ENCODE data around the gene ERAP2. TPM values are rescaled to one million over a fixed set of nuclear protein-coding genes. Genes with fewer than 3 reads are reported as not detected.
A peak's percentile ranks its signal among the peaks of the same experiment; 100 is the strongest.
"Not testable (repeated sequence)": the region's sequence is repeated elsewhere in the genome, so short reads cannot be mapped to it uniquely, and the experiment has no call there.

Gene ERAP2
- 6.1 TPM for total RNA-seq

DNA sequence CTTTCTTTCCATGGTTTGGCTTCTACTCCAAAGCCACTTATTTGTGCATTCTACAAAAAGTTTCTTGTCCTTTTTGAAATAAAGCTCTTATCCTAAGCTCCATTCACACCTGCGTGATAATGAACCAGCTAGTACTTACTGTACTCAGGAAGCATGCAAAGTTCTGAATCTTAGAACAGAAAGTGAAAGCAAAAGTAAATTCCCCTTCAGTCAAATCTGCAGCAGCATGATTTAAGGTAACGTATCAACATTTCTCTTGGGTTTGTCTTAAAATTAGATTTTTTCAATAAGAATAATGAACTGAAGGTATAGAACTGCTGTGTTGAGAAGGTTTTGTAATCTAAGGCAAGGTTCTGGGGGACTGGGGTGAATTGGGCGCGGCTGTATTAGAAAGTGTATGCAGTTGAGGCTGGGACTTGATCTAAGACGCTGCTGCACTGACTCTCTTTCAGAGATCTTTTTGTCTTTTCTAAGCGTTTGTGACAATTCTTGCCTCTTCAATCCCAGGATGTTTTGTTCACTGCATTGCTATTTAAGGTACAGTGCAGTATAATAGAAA, at the start of gene ERAP2:
Gene ERAP2 (plus strand): TSS at position 209 of the 559 bp plus-strand sequence. CDS start 3,186 bp downstream, outside the sequence.
- DNase-seq (ENCODE audit: low spot score in 2 of 2) (peak in 1 of 2 donors; percentile 24), FAIRE-seq (no peak)

DNA sequence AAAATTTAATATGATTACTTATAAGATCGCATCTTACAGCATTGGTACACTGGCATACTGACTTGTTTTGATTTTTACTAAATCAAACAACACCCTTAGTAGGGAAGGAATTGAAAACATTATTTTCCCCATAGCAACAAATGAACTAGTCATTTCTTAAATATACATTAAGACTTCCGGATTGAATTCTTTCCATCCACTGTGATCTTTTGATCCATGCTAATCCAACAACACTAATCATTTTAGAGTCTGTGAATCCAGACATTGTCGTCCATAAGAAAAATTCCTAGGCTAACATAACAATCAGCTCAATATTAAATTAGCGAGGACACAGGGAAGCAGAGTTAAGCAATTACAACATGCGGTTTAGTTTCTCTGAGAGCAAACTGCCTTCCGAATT, 47.0 kb upstream of the ERAP2 start:
- FAIRE-seq, result no peak

DNA sequence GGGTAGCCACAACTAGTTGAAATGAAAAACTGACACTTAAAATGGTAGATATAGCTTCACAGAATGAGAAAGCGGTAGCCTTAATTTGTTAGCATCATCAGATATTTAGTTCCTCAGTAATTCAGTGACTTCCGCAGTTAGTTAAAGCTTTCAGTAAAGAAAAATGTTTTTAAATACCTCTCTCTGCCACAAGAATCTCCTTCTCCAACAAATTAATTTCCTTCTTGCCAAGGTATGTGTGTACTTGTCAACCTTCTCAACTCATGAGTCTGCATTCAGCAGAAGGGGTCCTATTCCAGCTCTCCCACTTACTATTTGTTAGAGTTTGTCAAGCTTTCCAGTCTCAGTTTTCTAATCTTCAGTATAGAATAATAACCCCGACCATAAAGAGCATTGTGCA, 42.3 kb upstream of the ERAP2 start:
- FAIRE-seq (no peak), DNase-seq (ENCODE audit: low spot score in 2 of 2) (no peak)

More for the DNA sequence above, 47.0 kb upstream of the ERAP2 start:
- DNase-seq (ENCODE audit: low spot score in 2 of 2), result no peak

DNA sequence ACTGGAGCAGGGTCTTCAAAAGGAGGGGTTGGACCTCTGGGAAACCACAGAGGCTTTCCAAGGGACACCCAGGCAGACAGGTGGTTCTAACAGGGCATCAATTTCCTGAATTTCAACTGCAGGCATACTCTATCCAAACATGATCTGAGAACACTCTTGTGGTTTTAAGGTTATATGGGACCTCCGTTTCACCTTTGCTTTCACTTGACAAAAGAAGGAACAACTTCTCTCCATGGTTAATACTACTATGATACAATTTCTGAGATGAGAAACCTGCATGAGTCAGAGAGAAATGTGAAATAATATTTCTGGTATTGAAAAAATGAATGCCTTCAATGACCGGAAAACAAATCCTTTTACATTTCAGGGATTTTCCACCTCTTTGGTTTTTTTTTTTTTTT, 40.5 kb upstream of the ERAP2 start:
- no peak for FAIRE-seq
- DNase-seq (ENCODE audit: low spot score in 2 of 2), result no peak

DNA sequence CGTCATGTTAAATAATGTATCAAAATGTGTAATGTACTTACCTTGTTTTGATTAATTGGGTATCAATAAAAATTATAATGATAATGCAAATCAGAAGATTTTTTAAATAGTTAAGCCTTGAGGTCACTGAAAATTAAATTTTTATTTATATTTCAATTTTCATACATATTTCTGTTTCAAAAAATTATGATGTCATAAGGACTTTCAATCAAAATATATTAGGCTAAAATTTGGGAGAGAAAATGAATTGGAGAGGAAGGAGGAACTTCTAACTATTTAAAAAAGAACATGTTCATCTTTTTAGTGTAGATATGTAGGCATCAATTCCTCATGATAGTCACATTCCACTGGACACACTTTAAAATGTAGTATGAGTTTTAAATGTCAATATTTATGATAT, 39.5 kb upstream of the ERAP2 start:
- peak; percentile 85 for FAIRE-seq

GRCh38 chr5:96837303-96837702, 39.0 kb upstream of the ERAP2 start:
- DNase-seq (ENCODE audit: low spot score in 2 of 2) (no peak), FAIRE-seq (no peak)

More for the DNA sequence above, 39.5 kb upstream of the ERAP2 start:
- DNase-seq (ENCODE audit: low spot score in 2 of 2), result no peak

DNA sequence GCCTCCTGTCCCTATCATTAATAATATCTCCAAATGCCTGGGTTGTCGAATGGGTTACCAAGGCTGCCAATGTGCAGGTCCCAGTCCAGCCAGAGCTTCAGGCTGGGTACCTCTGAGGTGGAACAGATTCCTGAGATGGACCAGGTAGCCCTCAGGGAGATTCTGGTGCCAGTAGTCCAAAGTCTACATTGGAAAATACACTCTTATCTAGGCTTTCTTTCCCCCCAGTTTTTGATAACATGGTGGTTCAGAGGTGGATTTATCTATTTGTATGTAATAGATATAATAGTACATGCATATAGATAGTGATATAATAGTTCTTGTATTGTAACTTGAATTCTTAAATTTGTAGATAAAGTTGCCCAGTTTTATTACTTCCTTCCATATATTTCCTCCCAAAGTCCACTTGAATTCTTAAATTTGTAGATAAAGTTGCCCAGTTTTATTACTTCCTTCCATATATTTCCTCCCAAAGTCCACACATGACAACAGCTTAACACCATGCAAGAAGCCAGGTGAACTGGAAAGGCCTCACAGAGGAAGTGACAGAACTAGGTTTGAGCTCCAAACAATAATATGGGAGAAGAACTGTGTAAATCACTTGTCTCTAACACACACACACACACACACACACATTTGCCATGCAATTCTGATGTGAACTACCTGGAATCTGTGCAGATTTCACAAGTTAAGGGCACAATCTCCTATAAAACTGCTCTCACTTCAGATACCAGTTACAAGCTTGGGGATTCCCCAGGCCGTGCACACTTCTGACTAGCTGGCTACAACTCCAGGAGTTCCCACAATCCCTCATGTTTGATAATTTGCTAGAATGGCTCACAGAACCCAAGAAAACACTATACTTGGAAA, 37.9 kb upstream of the ERAP2 start:
- DNase-seq (ENCODE audit: low spot score in 2 of 2), result no peak
- FAIRE-seq, result no peak

DNA sequence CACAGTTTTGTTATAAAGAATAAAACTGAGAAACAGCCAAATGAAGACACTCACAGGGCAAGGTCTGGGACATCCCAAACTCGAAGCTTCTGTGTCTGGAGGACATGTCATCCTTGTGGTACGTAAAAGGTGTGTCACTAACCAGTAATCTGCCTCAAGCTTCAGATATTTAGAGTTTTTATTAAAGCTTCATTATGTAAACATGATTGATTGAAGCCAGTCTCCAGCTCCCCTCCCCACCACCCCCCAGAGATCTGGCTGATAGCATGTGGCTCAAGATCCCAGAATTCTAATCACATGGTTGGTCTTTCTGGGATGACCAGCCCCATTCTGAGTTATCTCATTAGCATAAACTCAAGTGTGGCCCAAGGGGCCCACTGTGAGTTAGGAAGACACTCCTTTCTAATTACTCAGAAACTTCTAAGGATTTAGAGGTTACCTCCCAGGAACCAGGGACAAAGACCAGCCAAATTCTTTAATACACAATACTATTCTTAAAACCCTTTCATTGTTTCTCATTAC, 37.2 kb upstream of the ERAP2 start:
- FAIRE-seq (no peak), DNase-seq (ENCODE audit: low spot score in 2 of 2) (no peak)

DNA sequence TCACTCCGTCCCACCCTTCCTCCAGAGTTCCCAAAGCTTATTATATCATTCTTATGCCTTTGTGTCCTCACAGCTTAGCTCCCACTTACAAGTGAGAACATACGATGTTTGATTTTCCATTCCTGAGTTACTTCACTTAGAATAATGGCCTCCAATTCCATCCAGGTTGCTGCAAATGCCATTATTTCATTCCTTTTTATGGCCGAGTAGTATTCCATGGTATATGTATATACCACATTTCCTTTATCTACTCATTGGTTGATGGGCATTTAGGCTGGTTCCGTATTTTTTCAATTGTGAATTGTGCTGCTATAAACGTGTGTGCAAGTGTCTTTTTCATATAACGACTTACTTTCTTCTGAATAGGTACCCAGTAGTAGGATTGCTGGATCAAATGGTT, 34.4 kb upstream of the ERAP2 start:
- not testable (repeated sequence) for DNase-seq (ENCODE audit: low spot score in 2 of 2); FAIRE-seq

GRCh38 chr5:96843140-96843539, 33.2 kb upstream of the ERAP2 start:
- FAIRE-seq, result no peak
- no peak for DNase-seq (ENCODE audit: low spot score in 2 of 2)

DNA sequence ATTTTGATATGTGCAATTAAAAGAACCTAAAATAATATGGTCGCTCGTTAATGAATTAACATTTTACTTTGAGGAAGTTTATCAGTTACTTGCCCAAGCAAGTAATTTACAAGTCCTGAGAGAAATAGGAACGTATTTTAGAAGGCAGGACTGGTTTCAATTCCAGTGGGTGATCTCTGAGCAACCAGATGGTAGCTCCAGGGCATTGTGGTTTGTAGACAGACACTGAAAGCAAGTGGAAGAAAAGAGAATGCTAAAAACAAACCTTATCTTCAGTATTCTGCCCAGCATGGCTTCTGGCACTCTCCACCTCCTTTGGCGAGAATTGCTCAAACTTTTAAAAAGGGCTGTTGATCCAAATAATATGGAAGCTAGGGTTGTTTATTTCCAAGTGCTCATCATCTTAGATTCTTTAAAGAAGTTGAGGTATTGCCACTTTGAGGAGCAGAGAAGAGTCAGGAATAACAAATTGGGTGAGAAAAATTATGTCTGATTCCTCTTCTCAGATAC, 31.8 kb upstream of the ERAP2 start:
- no peak for DNase-seq (ENCODE audit: low spot score in 2 of 2)
- no peak for FAIRE-seq

- FAIRE-seq (no peak), DNase-seq (ENCODE audit: low spot score in 2 of 2) (no peak)
Observed at GRCh38 chr5:96851312-96852062, 24.8 kb upstream of the ERAP2 start.

GRCh38 chr5:96852759-96853158, 23.5 kb upstream of the ERAP2 start:
- no peak for DNase-seq (ENCODE audit: low spot score in 2 of 2)
- FAIRE-seq, result no peak

DNA sequence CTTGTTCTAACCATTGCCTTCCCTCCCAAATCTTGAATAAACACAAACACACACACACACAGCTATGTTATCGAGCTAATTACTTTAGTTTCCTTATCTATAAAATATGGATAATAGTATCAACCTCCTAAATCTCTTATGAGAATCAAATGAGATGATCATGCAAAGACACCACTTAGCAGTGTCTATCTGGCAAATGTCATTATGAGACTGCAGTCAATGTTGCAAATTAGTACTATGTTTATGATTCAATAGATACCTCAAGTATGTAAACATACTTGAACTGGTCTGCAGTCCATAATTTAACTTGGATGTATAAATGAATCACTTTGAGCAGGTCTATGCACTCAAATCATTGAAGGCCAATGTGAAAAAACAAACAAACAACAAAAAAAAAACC, 22.2 kb upstream of the ERAP2 start:
- no peak for FAIRE-seq
- no peak for DNase-seq (ENCODE audit: low spot score in 2 of 2)

- DNase-seq (ENCODE audit: low spot score in 2 of 2) (no peak), FAIRE-seq (no peak)
Observed at GRCh38 chr5:96855031-96855872, 21.0 kb upstream of the ERAP2 start.

- no peak for FAIRE-seq
- no peak for DNase-seq (ENCODE audit: low spot score in 2 of 2)
Observed at GRCh38 chr5:96856371-96856770, 19.9 kb upstream of the ERAP2 start.

DNA sequence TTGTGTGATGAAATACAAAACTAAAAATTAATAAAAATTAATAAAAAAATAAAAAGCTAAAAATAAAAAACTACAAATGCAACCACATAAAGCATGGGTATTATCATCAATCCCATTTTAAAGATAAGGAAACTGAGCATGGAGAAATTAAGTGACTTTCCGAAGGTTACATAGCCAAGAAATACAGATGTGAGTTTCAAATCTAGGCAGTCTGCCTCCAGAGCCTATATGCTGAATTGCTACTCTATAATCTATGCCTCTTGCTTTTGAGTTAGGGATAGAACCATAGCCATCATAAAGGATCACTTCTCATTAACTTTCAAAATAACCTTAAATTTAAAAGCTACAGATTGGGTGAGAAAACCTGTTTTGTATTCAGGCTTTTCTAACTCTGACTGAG, 18.8 kb upstream of the ERAP2 start:
- FAIRE-seq, result no peak
- no peak for DNase-seq (ENCODE audit: low spot score in 2 of 2)

DNA sequence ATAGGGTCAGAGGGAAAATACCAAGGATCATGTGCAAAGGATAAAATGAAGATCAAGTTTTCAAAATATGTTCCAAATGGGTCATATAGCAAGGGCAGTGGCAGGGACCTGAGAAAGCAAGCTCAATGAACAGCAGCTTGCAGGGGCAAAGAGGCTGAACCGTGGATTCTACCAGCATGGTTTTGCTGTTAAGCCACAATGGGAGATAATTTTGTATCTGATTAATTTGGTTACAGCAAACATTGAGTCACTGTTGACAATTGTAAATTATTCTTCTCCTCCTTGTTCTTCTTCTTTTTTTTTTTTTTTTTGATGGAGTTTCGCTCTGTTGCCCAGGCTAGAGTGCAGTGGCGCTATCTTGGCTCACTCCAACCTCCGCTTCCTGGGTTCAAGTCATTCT, 18.4 kb upstream of the ERAP2 start:
- DNase-seq (ENCODE audit: low spot score in 2 of 2) (no peak), FAIRE-seq (no peak)

DNA sequence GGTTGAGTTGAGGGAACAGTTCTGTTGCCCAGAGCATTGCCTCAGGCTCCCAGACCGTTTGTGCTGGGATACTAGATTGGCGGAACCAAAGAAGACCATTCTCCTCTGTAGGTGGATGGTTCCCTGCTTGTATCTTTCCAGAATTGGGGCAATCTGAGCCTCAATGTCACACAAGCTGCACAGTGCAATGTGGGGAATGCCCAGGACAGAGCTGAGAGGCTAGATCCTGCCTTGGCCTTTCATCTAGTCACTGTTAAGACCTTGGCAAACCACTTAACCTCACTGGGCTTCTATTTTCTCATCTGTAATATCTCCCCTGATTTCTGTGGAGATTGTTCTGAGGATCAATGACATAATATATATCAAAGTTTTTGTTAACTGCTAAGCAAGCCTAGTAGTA, 16.9 kb upstream of the ERAP2 start:
- FAIRE-seq, result no peak
- no peak for DNase-seq (ENCODE audit: low spot score in 2 of 2)

GRCh38 chr5:96861076-96861475, 15.2 kb upstream of the ERAP2 start:
- DNase-seq (ENCODE audit: low spot score in 2 of 2) (no peak), FAIRE-seq (no peak)

Measured in frontal cortex (tissue), 4 donors.